DND-41 (cell line): ENCODE data around the gene TTC36.
A peak's percentile ranks its signal among the peaks of the same experiment; 100 is the strongest.

Source experiments
- EZH2 ChIP-seq: IDR thresholded peaks from 3 replicates; pipeline ENCODE4 v1.6.1; 2012; ENCODE audit warnings: borderline replicate concordance, low read depth, mild to moderate bottlenecking, moderate library complexity, low read length, inconsistent platforms; ENCODE audit not compliant: severe bottlenecking
- TF ChIP-seq, protein P1 (sequence below): IDR thresholded peaks from 2 replicates; pipeline ENCODE4 v1.5.1; 2012; ENCODE audit warnings: borderline replicate concordance, low read length, moderate library complexity, mild to moderate bottlenecking; ENCODE audit not compliant: poor library complexity, severe bottlenecking; ENCODE audit errors: extremely low read depth

DNA sequence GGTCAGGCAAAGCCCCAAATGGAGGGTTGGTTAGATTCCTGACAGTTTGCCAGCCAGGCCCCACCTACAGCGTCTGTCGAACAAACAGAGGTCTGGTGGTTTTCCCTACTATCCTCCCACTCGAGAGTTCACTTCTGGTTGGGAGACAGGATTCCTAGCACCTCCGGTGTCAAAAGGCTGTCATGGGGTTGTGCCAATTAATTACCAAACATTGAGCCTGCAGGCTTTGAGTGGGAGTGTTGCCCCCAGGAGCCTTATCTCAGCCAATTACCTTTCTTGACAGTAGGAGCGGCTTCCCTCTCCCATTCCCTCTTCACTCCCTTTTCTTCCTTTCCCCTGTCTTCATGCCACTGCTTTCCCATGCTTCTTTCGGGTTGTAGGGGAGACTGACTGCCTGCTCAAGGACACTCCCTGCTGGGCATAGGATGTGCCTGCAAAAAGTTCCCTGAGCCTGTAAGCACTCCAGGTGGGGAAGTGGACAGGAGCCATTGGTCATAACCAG lies 4.7 kb upstream of the TTC36 start:
- TF ChIP-seq, protein P1, sequence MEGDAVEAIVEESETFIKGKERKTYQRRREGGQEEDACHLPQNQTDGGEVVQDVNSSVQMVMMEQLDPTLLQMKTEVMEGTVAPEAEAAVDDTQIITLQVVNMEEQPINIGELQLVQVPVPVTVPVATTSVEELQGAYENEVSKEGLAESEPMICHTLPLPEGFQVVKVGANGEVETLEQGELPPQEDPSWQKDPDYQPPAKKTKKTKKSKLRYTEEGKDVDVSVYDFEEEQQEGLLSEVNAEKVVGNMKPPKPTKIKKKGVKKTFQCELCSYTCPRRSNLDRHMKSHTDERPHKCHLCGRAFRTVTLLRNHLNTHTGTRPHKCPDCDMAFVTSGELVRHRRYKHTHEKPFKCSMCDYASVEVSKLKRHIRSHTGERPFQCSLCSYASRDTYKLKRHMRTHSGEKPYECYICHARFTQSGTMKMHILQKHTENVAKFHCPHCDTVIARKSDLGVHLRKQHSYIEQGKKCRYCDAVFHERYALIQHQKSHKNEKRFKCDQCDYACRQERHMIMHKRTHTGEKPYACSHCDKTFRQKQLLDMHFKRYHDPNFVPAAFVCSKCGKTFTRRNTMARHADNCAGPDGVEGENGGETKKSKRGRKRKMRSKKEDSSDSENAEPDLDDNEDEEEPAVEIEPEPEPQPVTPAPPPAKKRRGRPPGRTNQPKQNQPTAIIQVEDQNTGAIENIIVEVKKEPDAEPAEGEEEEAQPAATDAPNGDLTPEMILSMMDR = peak; percentile 48
- no peak for TF ChIP-seq EZH2
